Measurements from ENCODE around the gene ARRB1. TPM values are rescaled to one million over a fixed set of nuclear protein-coding genes. Genes with fewer than 3 reads are reported as not detected.

The ARRB1 gene
- total and polyA plus RNA-seq, 10 of the 15 experiments (the other 5 are each of a cell fraction or from before 2014, with no cell fraction given), result 0.39 to 12.9 (median 1.7) TPM

GRCh38 chr11:75260396-75261170, 90.9 kb downstream of the ARRB1 start (continued):
- TF ChIP-seq E4F1 (IDR thresholded peaks at IDR 0.05; ENCODE audit: borderline replicate concordance, partially characterized antibody) (no peak), GATAD2B (conservative IDR thresholded peaks at IDR 0.05; ENCODE audit: low read depth) (no peak), HCFC1 (IDR thresholded peaks at IDR 0.05; ENCODE audit: low read length) (no peak), NFYA (IDR thresholded peaks at IDR 0.05; ENCODE audit: borderline replicate concordance, low read depth, low read length) (no peak), SRF (IDR thresholded peaks at IDR 0.05; ENCODE audit: low read depth in 2 of 2, low read length in 2 of 2) (no peak), E2F8 (IDR thresholded peaks at IDR 0.05; ENCODE audit: low read depth, partially characterized antibody) (no peak), RELB (IDR thresholded peaks at IDR 0.05; ENCODE audit: low read depth) (no peak), MLLT1 (IDR thresholded peaks at IDR 0.05) (no peak), ESRRA (IDR thresholded peaks at IDR 0.05; ENCODE audit: low read length) (no peak), ZSCAN29 (IDR thresholded peaks at IDR 0.05) (no peak), RBBP5 (conservative IDR thresholded peaks at IDR 0.05) (no peak), CTCF (IDR thresholded peaks at IDR 0.05 in 2 of 3, conservative IDR thresholded peaks at IDR 0.05 in 1 of 3; ENCODE audit: control insufficient read depth in 2 of 3, extremely low read depth in 1 of 3, insufficient read depth in 1 of 3, low read depth in 3 of 3, low read length in 3 of 3) (no peak), SREBF2 (IDR thresholded peaks at IDR 0.05; ENCODE audit: low read length) (no peak), NBN (IDR thresholded peaks at IDR 0.05) (no peak)

All from GM12878 (cell line).